22Rv1 (cell line): ENCODE data around the gene PDE10A.

Source experiments
- ZFX ChIP-seq: fragments of 450-650 bp; IDR thresholded peaks from 2 replicates; pipeline ENCODE4 v1.6.1; 2017; ENCODE audit warnings: antibody characterized with exemption, borderline replicate concordance
- TF ChIP-seq, protein P1 (sequence below): fragments of 450-650 bp; IDR thresholded peaks from 2 replicates; pipeline ENCODE4 v1.5.1; 2017; ENCODE audit warnings: mild to moderate bottlenecking

DNA sequence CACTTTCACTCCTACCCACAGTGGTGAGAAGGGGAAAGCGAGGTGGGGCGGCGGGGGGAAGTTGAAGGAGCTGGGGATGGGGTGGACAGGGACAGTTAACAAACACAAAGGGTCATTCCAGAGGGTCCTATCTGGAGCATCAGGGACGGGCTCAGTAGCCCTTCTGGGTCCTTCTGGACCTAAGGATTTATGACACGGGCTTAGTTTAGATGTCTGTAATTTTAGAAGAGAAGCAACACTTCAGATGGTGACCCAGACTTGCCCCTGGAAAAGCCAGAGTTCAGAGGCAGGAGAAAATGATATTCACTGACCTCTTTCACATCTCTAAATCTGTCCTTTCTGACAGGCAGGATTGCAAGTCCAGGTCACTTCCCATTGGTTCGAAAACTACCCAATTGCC, 36.3 kb downstream of the PDE10A start:
- TF ChIP-seq, protein P1, sequence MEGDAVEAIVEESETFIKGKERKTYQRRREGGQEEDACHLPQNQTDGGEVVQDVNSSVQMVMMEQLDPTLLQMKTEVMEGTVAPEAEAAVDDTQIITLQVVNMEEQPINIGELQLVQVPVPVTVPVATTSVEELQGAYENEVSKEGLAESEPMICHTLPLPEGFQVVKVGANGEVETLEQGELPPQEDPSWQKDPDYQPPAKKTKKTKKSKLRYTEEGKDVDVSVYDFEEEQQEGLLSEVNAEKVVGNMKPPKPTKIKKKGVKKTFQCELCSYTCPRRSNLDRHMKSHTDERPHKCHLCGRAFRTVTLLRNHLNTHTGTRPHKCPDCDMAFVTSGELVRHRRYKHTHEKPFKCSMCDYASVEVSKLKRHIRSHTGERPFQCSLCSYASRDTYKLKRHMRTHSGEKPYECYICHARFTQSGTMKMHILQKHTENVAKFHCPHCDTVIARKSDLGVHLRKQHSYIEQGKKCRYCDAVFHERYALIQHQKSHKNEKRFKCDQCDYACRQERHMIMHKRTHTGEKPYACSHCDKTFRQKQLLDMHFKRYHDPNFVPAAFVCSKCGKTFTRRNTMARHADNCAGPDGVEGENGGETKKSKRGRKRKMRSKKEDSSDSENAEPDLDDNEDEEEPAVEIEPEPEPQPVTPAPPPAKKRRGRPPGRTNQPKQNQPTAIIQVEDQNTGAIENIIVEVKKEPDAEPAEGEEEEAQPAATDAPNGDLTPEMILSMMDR = no peak
- no peak for TF ChIP-seq ZFX
